NCI-H1417 treated with DMSO at 0.1 percent for 48 hours (cell line): Measurements from ENCODE around the gene STIM1.
"Not testable (repeated sequence)": the region's sequence is repeated elsewhere in the genome, so short reads cannot be mapped to it uniquely, and the experiment has no call there.

Experiments used
- DNase-seq: peaks from one replicate; lab custom pipeline; 2025; lab: John Stamatoyannopoulos, UW

The STIM1 gene

DNA sequence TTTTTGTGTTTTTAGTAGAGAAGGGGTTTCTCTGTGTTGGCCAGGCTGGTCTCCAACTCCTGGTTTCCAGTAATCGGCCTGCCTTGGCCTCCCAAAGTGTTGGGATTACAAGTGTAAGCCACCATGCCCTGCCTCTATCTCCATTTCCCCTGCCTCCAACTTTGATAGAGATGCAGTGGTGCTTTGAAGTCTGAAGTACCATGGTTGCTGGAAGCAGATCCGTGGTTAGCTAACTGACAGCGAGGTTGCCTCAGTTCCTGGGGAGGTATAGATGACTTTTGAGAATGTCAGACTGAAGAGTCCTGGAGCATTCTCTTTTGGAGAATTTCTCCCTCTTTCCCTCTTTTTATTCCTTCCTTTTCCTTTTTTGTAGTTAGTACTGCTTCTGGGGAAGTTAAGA, 127.6 kb downstream of the STIM1 start:
- no peak for DNase-seq

GRCh38 chr11:3984896-3985295, 129.4 kb downstream of the STIM1 start:
- DNase-seq = no peak

- DNase-seq = no peak
Measured at GRCh38 chr11:3985631-3986030, 130.2 kb downstream of the STIM1 start.

DNA sequence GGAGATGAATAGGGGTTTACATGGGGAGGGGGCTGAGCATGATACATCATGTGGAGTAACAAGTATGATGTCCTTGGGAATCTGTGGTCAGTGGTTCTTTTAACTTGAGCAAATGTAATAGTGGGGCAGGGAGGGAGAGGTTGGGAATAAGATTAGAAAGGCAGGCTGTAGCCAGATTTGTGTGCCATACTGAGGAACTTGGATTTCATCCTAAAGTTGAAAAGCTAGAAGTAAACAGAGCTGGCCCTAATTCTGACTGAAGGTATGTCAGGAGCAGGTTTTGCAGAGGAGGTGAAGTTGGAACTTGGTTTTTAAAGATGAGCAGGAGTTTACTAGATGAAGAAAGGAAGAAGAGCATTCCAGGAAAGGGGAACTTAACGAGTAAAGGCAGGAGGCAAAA, 130.8 kb downstream of the STIM1 start:
- no peak for DNase-seq

DNA sequence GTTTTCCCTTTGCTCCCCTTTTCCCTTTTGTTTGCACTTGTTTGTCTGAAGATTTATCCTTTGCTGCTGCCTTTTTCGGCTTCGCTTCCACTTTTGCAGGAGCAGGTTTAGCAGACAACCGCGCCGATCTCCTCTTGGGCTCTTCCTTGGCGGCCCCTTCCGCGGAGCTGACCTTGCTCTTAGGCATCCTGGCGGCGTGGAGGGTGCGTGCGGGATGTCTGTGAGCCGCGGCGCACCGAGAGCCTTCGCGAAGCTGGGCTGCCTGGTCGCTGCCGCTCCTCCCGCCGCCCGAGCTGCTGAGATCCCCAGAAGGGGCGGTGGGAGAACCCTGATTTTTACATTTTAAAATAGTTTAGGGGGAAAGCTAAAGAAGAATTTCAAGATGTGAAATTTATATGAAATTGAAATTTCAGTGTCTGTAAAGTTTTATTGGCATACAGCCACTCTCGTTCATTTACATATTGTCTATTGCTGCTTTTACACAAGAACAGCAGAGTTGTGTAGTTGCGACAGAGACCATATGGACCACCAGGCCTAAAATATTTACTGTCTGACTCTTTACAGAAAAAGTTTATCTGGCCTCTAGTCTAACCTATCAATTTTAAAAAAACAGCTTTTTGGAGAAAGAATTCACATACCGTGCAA, 133.9 kb downstream of the STIM1 start:
- DNase-seq = no peak

DNA sequence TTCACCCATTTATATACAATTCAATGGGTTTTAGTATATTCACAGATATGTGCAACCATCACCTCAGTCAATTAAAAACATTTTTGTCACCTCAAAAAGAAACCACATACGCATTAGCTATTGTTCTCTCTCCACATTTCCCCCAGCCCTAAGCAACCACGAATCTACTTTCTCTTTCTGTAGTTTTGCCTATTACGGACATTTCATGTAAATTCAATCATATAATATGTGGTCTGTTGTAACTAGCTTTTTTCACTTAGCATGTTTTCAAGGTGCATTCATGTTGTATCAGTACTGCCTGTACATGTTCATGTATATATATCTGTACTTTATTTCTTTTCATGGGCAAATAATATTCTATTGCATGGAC, 134.4 kb downstream of the STIM1 start:
- DNase-seq = no peak

- no peak for DNase-seq
Measured at GRCh38 chr11:3990406-3990805, 134.9 kb downstream of the STIM1 start.

DNA sequence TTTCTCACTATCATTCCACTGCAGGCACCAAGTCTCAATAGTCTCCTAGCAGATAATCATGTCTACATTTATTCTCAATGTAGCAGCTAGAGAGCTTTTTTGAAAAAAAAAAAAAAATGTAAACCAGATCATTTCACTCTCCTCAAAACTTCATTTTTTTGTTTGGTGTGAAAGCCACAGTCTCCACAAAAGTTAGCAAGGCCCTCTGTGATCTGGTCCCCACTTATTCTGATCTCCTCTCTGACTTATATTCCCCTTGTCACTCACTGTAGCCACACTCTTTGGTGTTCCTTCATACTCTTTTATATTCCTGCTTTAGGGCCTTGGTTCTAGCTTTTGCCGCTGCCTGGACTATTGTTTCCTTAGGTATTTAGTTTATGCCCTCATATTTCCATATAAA, 137.5 kb downstream of the STIM1 start:
- DNase-seq = no peak

DNA sequence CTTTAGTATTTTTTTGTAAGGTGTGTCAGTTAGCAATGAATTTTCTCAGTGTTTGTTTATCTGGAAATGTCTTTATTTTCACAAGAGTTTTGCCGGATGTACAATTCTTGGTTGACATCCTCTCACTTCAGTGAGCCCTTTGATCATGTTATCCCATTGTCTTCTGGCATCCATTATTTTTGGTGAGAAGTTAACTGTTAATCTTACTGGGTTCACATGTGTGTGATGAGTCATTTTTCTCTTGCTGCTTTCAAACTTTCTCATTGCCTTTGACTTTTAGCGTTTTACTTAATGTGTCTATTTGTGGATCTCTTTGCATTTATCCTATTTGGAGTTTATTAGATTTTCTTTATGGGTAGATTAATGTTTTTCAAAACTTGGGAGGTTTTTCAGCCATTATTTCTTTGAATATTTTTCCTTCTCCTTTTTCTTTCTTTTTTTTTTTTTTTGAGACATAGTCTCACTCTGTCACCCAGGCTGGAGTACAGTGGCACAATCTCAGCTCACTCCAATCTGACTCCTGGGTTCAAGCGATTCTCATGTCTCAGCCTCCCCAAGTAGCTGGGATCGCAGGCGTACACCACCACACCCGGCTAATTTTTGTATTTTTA, 138.7 kb downstream of the STIM1 start:
- DNase-seq = no peak

- DNase-seq = no peak
Measured at GRCh38 chr11:3995307-3995706, 139.8 kb downstream of the STIM1 start.

DNA sequence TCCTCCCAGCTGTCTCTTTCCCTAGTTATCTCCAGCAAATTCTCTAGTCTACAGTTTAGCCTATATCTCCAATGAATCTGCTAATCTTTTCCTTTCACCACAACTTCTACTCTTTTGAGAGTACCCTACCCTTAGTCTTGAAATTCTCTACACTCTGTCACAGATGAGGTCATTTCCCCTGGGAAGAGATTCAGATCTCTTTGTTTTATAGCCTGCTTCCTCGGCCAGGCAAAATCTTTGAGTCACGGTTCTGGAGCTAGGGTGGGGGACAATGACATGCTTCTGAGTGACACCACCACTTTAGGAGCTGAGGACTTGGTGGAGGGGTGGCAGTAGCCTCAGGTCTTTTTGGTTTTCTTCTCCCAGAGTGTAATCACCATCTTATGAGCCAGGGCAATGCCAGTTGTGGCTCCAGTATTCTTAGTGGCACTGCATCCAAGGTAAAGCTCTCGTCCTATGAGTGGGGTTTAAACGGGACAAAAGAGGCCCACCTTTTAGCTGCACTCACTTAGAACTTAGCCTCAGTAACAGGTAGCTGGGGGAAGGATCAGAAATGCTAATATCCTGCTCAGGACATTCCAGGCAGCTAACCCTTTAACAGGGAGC, 140.6 kb downstream of the STIM1 start:
- no peak for DNase-seq

GRCh38 chr11:3996651-3997050, 141.2 kb downstream of the STIM1 start:
- DNase-seq = no peak

DNA sequence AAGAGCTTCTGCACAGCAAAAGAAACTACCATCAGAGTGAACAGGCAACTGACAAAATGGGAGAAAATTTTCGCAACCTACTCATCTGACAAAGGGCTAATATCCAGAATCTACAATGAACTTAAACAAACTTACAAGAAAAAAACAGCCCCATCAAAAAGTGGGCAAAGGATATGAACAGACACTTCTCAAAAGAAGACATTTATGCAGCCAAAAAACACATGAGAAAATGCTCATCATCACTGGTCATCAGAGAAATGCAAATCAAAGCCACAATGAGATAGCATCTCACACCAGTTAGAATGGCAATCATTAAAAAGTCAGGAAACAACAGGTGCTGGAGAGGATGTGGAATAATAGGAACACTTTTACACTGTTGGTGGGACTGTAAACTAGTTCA, 149.3 kb downstream of the STIM1 start:
- not testable (repeated sequence) for DNase-seq

- no peak for DNase-seq
Measured at GRCh38 chr11:4006946-4007680, 151.6 kb downstream of the STIM1 start.

DNA sequence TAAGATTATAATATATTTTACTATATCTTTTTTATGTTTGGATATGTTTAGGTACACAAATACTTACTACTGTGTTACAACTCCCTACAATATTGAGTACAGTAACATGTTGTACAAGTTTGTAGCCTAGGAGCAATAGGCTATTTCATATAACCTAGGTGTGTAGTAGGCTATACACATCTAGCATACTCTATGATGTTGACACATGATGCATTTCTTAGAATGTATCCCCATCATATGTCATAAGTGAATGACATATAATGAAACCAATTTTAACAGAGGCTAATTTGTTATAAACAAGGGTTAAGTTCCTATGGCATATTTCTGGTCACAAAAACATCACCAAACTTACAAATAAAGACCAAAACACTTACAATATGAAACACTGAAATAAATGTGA, 152.7 kb downstream of the STIM1 start:
- no peak for DNase-seq

GRCh38 chr11:4016602-4017001, 161.1 kb downstream of the STIM1 start:
- not testable (repeated sequence) for DNase-seq

GRCh38 chr11:4017129-4017528, 161.7 kb downstream of the STIM1 start:
- DNase-seq = no peak

DNA sequence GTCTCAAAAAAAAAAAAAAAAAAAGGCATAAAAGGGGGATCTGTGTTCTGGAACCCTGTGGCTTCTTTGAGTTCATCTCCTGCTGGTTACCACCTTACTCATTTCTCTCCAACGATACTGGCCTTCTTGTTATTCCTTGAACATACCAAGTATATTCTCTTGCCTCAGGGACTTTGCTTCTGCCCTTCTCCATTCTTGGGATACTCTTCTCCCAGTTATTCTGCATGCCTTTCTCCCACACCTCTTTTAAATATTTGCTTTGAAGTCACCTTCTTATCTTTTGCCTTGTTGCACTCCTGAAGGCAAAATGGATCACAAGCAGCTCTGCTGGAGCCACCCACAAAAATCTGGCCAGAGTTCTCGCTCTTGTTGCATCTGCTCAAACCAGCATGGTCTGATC, 163.2 kb downstream of the STIM1 start:
- no peak for DNase-seq

DNA sequence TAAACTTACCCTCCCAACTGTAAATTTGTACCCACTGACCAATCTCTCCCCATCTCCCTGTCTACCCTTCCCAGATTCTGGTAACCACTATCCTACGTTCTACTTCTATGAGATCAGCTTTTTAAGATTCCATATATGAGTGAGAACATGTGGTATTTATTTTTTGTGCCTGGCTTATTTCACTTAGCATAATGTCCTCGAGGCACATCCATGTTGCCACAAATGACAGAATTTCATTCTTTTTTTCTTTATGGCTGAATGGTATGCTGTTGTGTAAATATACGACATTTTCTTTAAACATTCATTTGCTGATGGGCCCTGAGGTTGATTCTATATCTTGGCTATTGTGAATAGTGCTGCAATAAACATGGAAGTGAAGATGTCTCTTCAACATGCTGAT, 164.4 kb downstream of the STIM1 start:
- no peak for DNase-seq

GRCh38 chr11:4022669-4023068, 167.2 kb downstream of the STIM1 start:
- no peak for DNase-seq

DNA sequence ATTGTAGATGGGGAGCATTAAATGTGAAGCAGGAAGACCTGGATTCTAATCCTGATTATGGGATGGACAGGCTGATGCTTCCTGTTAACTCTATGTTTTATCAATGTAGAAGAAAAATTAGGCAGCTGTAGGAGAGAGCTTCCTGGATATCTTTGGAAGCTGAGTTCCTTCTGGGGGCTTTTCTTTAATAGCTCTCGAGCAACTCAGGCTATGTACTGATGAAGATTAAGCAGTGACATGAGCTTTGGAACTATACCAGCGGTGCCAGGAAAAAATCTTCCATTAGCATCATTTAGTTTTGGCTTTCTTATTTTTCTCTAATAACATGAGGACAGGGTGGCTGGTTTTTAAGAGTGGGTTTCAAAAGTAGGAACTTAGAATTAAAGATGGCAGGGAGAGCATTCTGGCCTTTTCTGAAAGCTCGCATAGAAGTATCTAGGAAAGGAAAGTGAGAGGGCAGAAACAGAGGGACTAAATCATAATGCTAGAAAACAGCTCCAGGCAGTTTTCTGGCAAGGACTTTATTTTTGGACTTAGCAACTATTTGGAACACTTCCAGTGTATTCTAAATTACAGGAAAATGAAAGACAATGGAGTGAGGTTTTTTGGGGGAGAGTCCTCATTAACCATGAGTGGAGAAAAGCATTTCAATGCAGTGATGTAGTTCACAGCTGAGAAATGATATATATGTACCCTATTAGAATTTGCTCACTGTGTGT, 169.9 kb downstream of the STIM1 start:
- no peak for DNase-seq

- DNase-seq = no peak
Measured at GRCh38 chr11:4025967-4026324, 170.5 kb downstream of the STIM1 start.

- DNase-seq = no peak
Measured at GRCh38 chr11:4026389-4026788, 170.9 kb downstream of the STIM1 start.
